ENCODE data around the gene P4HTM. TPM values are rescaled to one million over a fixed set of nuclear protein-coding genes. Genes with fewer than 3 reads are reported as not detected.

The P4HTM gene
- total RNA-seq: 22.6 and 26.2 TPM in 2 replicates

GRCh38 chr3:48989796-48990635, at the start of gene P4HTM:
TSS of gene P4HTM (plus strand) at chr3:48990241. CDS start at chr3:48990257, 16 bp downstream.

GRCh38 chr3:49007068-49007770, 17.2 kb downstream of the P4HTM start, which contains the start of gene WDR6:
TSS of gene WDR6 (plus strand) at chr3:49007391. CDS start at chr3:49007432, 41 bp downstream.

GRCh38 chr3:49017971-49018706, 28.1 kb downstream of the P4HTM start, which contains the start of gene DALRD3:
TSS of gene DALRD3 (minus strand) at chr3:49018580. CDS start at chr3:49018564, 16 bp downstream.

GRCh38 chr3:49021813-49022687, 32.0 kb downstream of the P4HTM start, which contains the start of gene NDUFAF3:
TSS of gene NDUFAF3 (plus strand) at chr3:49022121. CDS start at chr3:49022145, 24 bp downstream.

GRCh38 chr3:49028673-49029562, 38.9 kb downstream of the P4HTM start, which contains the start of gene IMPDH2:
TSS of gene IMPDH2 (minus strand) at chr3:49029398. CDS start at chr3:49029350, 48 bp downstream.

Other genes with a start within 250 kb of the P4HTM start
- 25.3 and 33.5 TPM in 2 replicates for gene PRKAR2A, start 142.4 kb upstream of the P4HTM start, total RNA-seq
- gene SLC25A20, start 91.4 kb upstream of the P4HTM start, total RNA-seq: 23.8 and 34.0 TPM in 2 replicates
- gene ARIH2, start 71.4 kb upstream of the P4HTM start, total RNA-seq: 33.2 and 77.3 TPM in 2 replicates
- 63.9 and 67.6 TPM in 2 replicates for gene WDR6, start 17.1 kb downstream of the P4HTM start, total RNA-seq
- gene DALRD3, start 28.3 kb downstream of the P4HTM start, total RNA-seq: 35.2 and 41.3 TPM in 2 replicates
- gene NDUFAF3, start 31.9 kb downstream of the P4HTM start, total RNA-seq: 125 and 151 TPM in 2 replicates
- gene IMPDH2, start 39.2 kb downstream of the P4HTM start, total RNA-seq: 205 and 213 TPM in 2 replicates
- 50.5 and 71.3 TPM in 2 replicates for gene QRICH1, start 103.8 kb downstream of the P4HTM start, total RNA-seq
- gene QARS1, start 114.5 kb downstream of the P4HTM start, total RNA-seq: 270 and 287 TPM in 2 replicates
- gene USP19, start 130.6 kb downstream of the P4HTM start, total RNA-seq: 33.8 and 55.2 TPM in 2 replicates
- gene LAMB2, start 142.8 kb downstream of the P4HTM start, total RNA-seq: 356 and 396 TPM in 2 replicates
- gene CCDC71, start 176.1 kb downstream of the P4HTM start, total RNA-seq: 35.6 and 36.6 TPM in 2 replicates
- gene KLHDC8B, start 181.4 kb downstream of the P4HTM start, total RNA-seq: 17.3 and 30.1 TPM in 2 replicates

Measured in cardiac atrium fibroblast (primary cell).